HG02981 (cell line): ENCODE measurements around the gene POGZ.

Experiments
- ATAC-seq: cut with Tn5 transposase; IDR thresholded peaks from one replicate; pipeline ENCODE4 v1.9.1; 2021; ENCODE audit warnings: mild to moderate bottlenecking, moderate library complexity; ENCODE audit not compliant: unreplicated experiment

POGZ gene

DNA sequence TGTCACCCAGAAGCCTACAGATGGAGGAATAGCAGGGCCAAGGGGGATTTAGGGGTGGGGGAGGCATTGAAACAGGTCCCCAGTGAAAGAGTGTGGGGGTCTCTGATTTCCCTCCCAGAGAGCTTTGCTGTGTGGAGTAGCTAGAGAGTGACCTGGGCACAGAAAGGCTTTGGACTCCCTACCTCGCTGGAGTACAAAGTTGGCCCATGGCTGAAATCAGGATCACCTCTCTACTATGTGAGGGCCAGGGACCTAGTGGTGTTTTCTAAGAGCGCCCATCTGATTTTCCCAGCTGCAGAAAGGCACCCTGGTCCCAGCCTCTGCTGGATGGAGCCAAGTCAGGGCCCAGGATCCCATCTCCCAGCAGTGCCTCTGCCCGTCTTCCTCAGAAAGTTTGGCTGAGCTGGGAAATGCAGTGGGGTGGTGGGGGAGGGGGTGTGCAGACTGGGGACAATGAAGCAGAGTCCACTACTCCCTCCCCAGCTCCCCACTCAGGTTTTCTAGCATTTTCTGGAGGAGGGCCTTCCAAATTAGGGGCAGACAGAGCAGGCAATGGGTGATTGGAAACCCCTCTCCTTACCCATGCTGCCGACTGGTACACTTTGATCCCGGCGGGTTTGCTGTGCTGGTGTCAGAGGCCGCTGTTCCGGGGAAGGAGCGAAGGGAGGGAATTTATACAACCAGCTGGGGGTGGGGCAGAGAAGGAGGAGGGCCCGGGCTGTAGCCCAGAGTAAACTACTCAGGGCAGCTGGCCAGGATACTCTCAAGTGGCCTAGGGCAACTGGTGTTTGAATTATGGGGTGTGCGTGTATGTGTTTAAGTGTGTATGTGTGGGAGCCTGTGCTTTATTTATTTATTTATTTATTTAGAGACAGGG, 87.0 kb downstream of the POGZ start, which contains the start of gene SELENBP1:
Gene SELENBP1, minus strand, starts transcription at position 648 of the 877 bp plus-strand sequence. Its CDS starts 64 bp downstream, at position 584.
- no peak for ATAC-seq

GRCh38 chr1:151371370-151372057, 87.8 kb downstream of the POGZ start:
- no peak for ATAC-seq

DNA sequence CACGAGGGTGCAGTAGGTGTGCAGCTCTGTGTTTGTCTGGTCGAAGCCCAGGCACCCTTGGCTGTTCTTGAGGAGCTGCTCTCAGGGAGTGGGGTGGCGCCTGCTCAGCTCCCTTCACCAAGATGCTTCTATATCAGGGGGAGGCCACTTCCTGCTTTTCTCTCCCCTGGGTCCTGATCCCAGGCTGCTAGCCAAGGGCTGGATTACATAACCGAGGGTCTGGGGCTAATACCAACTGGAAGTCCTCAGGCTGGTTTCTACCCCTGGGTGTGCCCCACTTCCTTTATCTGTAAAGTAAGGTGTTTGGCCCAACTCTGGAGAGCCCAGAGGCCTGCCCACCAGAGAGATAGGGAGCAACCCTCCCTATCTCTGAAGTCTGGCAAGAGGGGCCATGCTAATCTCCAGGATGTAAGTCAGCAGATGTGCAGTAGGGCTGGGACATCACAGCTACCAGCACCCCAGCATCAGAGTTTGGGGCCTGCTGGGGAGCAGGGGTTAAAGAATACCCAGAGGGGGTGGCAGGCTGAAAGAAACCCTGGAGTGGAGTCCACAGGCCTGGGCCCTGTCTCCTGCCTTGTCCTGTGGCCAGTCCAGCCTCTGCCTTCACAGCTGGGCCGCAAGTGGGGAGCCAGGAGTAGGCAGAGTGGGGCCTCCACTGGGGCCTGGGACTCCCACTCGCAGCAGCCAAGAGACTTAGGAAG, 88.9 kb downstream of the POGZ start:
- no peak for ATAC-seq

GRCh38 chr1:151369621-151370048, 89.7 kb downstream of the POGZ start:
- ATAC-seq, result no peak

- ATAC-seq, result no peak
These were observed 90.0 kb downstream of the POGZ start for GRCh38 chr1:151369302-151369610.

- ATAC-seq, result no peak
These were observed 90.6 kb downstream of the POGZ start for GRCh38 chr1:151368393-151369301.

DNA sequence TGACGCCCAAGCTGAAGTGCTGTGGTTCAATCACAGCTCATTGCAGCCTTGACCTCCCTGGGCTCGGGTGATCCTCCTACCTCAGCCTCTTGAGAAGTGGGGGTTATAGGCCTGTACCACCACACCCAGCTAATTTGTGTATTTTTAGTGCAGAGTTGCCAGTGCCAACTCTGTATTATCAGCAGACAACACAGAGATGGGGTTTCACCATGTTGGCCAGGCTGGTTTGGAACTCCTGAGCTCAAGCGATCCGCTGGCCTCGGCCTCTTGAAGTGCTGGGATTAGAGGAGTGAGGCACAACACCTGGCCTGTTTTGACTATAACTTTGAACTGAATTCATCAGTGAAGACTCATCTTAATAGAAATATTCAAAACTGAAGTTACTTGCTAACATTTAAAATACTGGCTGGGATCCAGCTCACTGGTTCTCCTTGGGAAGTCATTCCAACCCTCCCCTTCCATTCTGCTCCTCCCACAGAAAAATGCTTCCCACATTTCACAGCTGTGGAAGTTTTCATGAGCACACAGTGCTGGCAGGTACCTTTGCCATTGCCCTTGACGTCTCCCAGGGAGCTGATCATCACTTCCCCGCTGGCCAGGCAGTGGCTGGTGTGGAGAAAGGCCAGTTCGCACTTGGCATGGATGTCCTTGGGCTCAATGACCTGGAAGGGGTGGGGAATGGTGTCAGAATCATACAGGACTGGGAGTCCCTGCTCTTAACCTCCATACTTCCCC, 91.5 kb downstream of the POGZ start:
- no peak for ATAC-seq

- no peak for ATAC-seq
These were observed 94.3 kb downstream of the POGZ start for GRCh38 chr1:151364996-151365395.

DNA sequence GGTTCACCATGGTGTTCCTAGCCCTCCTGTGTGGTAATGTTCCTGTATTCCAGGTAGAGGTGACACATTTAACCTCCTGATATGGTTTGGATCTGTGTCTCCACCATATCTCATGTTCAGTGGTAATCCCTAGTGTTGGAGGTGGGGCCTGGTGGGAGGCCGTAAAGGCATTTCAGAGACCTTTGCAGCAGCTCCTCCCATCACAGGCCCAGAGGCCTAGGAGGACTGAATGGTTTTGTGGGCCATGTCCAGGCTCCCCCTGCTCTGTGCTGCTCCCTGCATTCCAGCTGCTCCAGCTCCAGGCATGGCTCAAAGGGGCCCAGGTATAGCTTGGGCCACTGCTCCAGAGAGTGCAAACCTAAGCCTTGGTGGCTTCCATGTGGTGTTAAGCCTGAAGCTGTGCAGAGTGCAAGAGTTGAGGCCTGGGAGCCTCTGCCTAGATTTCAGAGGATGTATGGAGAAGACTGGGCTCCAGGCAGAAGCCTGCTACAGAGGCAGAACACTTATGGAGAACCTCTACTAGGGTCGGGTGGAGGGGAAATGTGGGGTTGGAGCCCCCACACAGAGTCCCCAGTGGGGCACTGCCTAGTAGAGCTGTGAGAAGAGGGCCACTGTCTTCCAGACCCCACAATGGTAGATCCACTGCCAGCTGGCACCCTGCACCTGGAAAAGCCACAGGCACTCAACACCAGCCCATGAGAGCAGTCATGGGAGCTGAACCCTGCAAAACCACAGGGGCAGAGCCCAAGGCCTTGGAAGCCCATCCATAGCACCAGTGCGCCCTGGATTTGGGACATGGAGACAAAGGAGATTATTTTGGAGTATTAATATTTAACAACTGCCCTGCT, 96.8 kb downstream of the POGZ start:
- no peak for ATAC-seq

DNA sequence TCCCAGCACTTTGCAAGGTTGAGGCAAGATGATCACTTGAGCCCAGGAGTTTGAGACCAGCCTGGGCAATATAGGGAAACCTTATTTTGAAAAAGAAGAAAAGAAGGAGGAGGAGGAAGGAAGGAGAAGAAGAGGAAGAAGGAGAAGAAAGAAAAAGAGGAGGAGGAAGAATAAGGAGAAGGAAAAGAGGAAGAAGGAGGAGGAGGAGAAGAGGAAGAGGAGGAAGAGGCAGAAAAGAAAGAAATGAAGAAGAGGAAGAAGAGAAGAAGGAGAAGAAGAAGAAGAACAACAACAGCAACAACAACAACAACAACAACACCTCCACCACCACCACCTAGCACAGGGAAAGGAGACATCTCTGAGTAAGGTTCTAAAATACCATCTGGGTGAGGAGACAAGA, 97.4 kb downstream of the POGZ start:
- no peak for ATAC-seq

DNA sequence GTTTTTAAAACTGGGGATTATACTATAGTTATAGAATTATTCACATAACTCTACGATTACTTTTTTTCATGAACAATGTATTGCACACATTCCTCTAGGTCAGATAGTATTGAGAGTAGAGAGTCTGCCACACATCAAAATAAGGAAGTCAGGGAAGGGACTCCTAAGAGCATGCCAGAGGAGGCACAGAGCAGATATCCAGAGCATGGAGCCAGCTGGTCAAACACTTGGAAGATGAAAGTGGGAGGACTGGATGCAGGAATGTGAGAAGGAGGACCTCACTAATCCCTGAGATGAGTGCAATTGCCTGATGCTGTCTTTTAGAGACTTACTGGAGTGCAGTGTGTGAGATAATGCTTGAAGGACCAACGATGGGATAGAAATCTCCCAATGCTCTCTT, 102.6 kb downstream of the POGZ start:
- ATAC-seq, result no peak
